ENCODE results near the gene DNAH14.

Gene DNAH14

GRCh38 chr1:225070972-225071371 lies 141.5 kb downstream of the DNAH14 start:
- Histone ChIP-seq H3K4me3 (ENCODE audit: control insufficient read depth in 1 of 7, extremely low read depth in 1 of 7, insufficient read depth in 4 of 7, low read depth in 2 of 7, low read length in 6 of 7) (no peak overlapping the region), H3K9me3 (ENCODE audit: control extremely low read depth in 1 of 5, control insufficient read depth in 4 of 5, insufficient read depth in 2 of 5, low read depth in 1 of 5, low read length in 4 of 5) (peaks cover 3 to 59% (median 14%) of the 10 kb centered on the region in 5 experiments), H3K4me1 (ENCODE audit: control extremely low read depth in 1 of 4, control insufficient read depth in 4 of 4, insufficient read depth in 4 of 4, low read length in 3 of 4) (no peaks in the 10 kb centered on the region), H3K36me3 (ENCODE audit: control insufficient read depth in 4 of 4, insufficient read depth in 4 of 4, low read length in 3 of 4) (peaks cover 0 to 11% (median 0%) of the 10 kb centered on the region in 4 experiments), H3K27ac (ENCODE audit: insufficient read depth in 1 of 2, low read depth in 1 of 2, low read length in 2 of 2, poor library complexity in 1 of 2, severe bottlenecking in 2 of 2) (no peak overlapping the region), H3K27me3 (replicated peaks in 2 of 5; ENCODE audit: control insufficient read depth in 4 of 5, insufficient read depth in 5 of 5, low read length in 4 of 5) (no peaks in the 10 kb centered on the region)
- POLR2A ChIA-PET = no interaction called here
- WGBS (ENCODE audit: insufficient coverage) = no CpG with 5 or more reads among the region's 2 CpGs
- peak in 2 of 3 donors; percentile 3 to 14 for DNase-seq
- CTCF ChIA-PET = no interaction called here

GRCh38 chr1:225097175-225097574 lies 167.7 kb downstream of the DNAH14 start:
- no peak for DNase-seq
- no peak overlapping the region for H3K27ac ChIP-seq (ENCODE audit: insufficient read depth in 1 of 2, low read depth in 1 of 2, low read length in 2 of 2, poor library complexity in 1 of 2, severe bottlenecking in 2 of 2)
- H3K4me3 ChIP-seq (ENCODE audit: control insufficient read depth in 1 of 7, extremely low read depth in 1 of 7, insufficient read depth in 4 of 7, low read depth in 2 of 7, low read length in 6 of 7) = no peak overlapping the region
- ChIA-PET POLR2A (no interaction called here), CTCF (no interaction called here)
- no peaks in the 10 kb centered on the region for H3K4me1 ChIP-seq (ENCODE audit: control extremely low read depth in 1 of 4, control insufficient read depth in 4 of 4, insufficient read depth in 4 of 4, low read length in 3 of 4)
- H3K36me3 ChIP-seq (ENCODE audit: control insufficient read depth in 4 of 4, insufficient read depth in 4 of 4, low read length in 3 of 4) = no peaks in the 10 kb centered on the region
- H3K27me3 ChIP-seq (replicated peaks in 2 of 5; ENCODE audit: control insufficient read depth in 4 of 5, insufficient read depth in 5 of 5, low read length in 4 of 5) = no peaks in the 10 kb centered on the region
- peaks cover 0 to 13% (median 0%) of the 10 kb centered on the region in 5 experiments for H3K9me3 ChIP-seq (ENCODE audit: control extremely low read depth in 1 of 5, control insufficient read depth in 4 of 5, insufficient read depth in 2 of 5, low read depth in 1 of 5, low read length in 4 of 5)
- 100% methylated on average over 2 of the region's 3 CpGs for WGBS (ENCODE audit: insufficient coverage)

- CTCF ChIA-PET = no interaction called here
- H3K4me1 ChIP-seq (ENCODE audit: control extremely low read depth in 1 of 4, control insufficient read depth in 4 of 4, insufficient read depth in 4 of 4, low read length in 3 of 4) = no peaks in the 10 kb centered on the region
These were observed 181.5 kb downstream of the DNAH14 start for GRCh38 chr1:225111000-225111399.

DNA sequence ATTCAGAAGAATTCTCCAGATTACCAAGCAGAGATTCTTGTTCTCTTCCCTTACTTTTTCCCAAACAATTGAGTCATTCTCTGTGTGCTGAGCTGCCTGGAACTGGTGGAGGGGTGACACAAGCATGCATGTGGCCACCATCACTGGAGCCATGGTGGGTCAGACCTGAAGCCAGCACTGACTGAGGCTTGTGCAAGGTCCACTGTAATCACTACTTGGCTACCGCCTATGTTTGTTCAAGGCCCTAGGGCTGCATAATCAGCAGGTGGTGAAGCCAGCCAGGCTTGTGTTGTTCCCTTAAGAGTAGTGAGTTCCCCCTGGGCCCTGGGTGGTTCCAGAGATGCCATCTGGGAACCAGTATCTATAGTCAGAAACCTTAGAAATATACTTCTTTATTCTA lies 183.8 kb downstream of the DNAH14 start:
- Histone ChIP-seq H3K9me3 (ENCODE audit: control extremely low read depth in 1 of 5, control insufficient read depth in 4 of 5, insufficient read depth in 2 of 5, low read depth in 1 of 5, low read length in 4 of 5) (peaks cover 0 to 2% (median 0%) of the 10 kb centered on the region in 5 experiments), H3K4me1 (ENCODE audit: control extremely low read depth in 1 of 4, control insufficient read depth in 4 of 4, insufficient read depth in 4 of 4, low read length in 3 of 4) (no peaks in the 10 kb centered on the region), H3K27me3 (replicated peaks in 2 of 5; ENCODE audit: control insufficient read depth in 4 of 5, insufficient read depth in 5 of 5, low read length in 4 of 5) (no peaks in the 10 kb centered on the region), H3K4me3 (ENCODE audit: control insufficient read depth in 1 of 7, extremely low read depth in 1 of 7, insufficient read depth in 4 of 7, low read depth in 2 of 7, low read length in 6 of 7) (no peak overlapping the region), H3K27ac (ENCODE audit: insufficient read depth in 1 of 2, low read depth in 1 of 2, low read length in 2 of 2, poor library complexity in 1 of 2, severe bottlenecking in 2 of 2) (no peak overlapping the region), H3K36me3 (ENCODE audit: control insufficient read depth in 4 of 4, insufficient read depth in 4 of 4, low read length in 3 of 4) (peaks cover 0 to 5% (median under 1%) of the 10 kb centered on the region in 4 experiments)
- ChIA-PET CTCF (no interaction called here), POLR2A (no interaction called here)
- WGBS (ENCODE audit: insufficient coverage) = 100% methylated on average over 1 of the region's 1 CpG
- DNase-seq = no peak

More at GRCh38 chr1:225111000-225111399, 181.5 kb downstream of the DNAH14 start:
- POLR2A ChIA-PET = no interaction called here
- H3K36me3 ChIP-seq (ENCODE audit: control insufficient read depth in 4 of 4, insufficient read depth in 4 of 4, low read length in 3 of 4) = peaks cover 0 to 5% (median under 1%) of the 10 kb centered on the region in 4 experiments
- H3K9me3 ChIP-seq (ENCODE audit: control extremely low read depth in 1 of 5, control insufficient read depth in 4 of 5, insufficient read depth in 2 of 5, low read depth in 1 of 5, low read length in 4 of 5) = peaks cover 0 to 6% (median 0%) of the 10 kb centered on the region in 5 experiments
- no peak for DNase-seq
- H3K27me3 ChIP-seq (replicated peaks in 2 of 5; ENCODE audit: control insufficient read depth in 4 of 5, insufficient read depth in 5 of 5, low read length in 4 of 5) = no peaks in the 10 kb centered on the region
- no peak overlapping the region for H3K4me3 ChIP-seq (ENCODE audit: control insufficient read depth in 1 of 7, extremely low read depth in 1 of 7, insufficient read depth in 4 of 7, low read depth in 2 of 7, low read length in 6 of 7)
- H3K27ac ChIP-seq (ENCODE audit: insufficient read depth in 1 of 2, low read depth in 1 of 2, low read length in 2 of 2, poor library complexity in 1 of 2, severe bottlenecking in 2 of 2) = no peak overlapping the region

- Histone ChIP-seq H3K4me3 (ENCODE audit: control insufficient read depth in 1 of 7, extremely low read depth in 1 of 7, insufficient read depth in 4 of 7, low read depth in 2 of 7, low read length in 6 of 7) (no peak overlapping the region), H3K4me1 (ENCODE audit: control extremely low read depth in 1 of 4, control insufficient read depth in 4 of 4, insufficient read depth in 4 of 4, low read length in 3 of 4) (no peaks in the 10 kb centered on the region), H3K9me3 (ENCODE audit: control extremely low read depth in 1 of 5, control insufficient read depth in 4 of 5, insufficient read depth in 2 of 5, low read depth in 1 of 5, low read length in 4 of 5) (peaks cover 0 to 2% (median 0%) of the 10 kb centered on the region in 5 experiments), H3K36me3 (ENCODE audit: control insufficient read depth in 4 of 4, insufficient read depth in 4 of 4, low read length in 3 of 4) (peaks cover 0 to 5% (median under 1%) of the 10 kb centered on the region in 4 experiments), H3K27me3 (replicated peaks in 2 of 5; ENCODE audit: control insufficient read depth in 4 of 5, insufficient read depth in 5 of 5, low read length in 4 of 5) (no peaks in the 10 kb centered on the region), H3K27ac (ENCODE audit: insufficient read depth in 1 of 2, low read depth in 1 of 2, low read length in 2 of 2, poor library complexity in 1 of 2, severe bottlenecking in 2 of 2) (no peak overlapping the region)
- WGBS (ENCODE audit: insufficient coverage) = 100% methylated on average over 1 of the region's 1 CpG
- ChIA-PET CTCF (no interaction called here), POLR2A (no interaction called here)
- no peak for DNase-seq
These were observed 185.0 kb downstream of the DNAH14 start for GRCh38 chr1:225114354-225114990.

- H3K36me3 ChIP-seq (ENCODE audit: control insufficient read depth in 4 of 4, insufficient read depth in 4 of 4, low read length in 3 of 4) = peaks cover 0 to 4% (median 0%) of the 10 kb centered on the region in 4 experiments
- H3K4me3 ChIP-seq (ENCODE audit: control insufficient read depth in 1 of 7, extremely low read depth in 1 of 7, insufficient read depth in 4 of 7, low read depth in 2 of 7, low read length in 6 of 7) = no peak overlapping the region
- H3K27ac ChIP-seq (ENCODE audit: insufficient read depth in 1 of 2, low read depth in 1 of 2, low read length in 2 of 2, poor library complexity in 1 of 2, severe bottlenecking in 2 of 2) = no peak overlapping the region
- peaks cover 0 to 4% (median 1%) of the 10 kb centered on the region in 5 experiments for H3K9me3 ChIP-seq (ENCODE audit: control extremely low read depth in 1 of 5, control insufficient read depth in 4 of 5, insufficient read depth in 2 of 5, low read depth in 1 of 5, low read length in 4 of 5)
- no peak for DNase-seq
- WGBS (ENCODE audit: insufficient coverage) = 90% methylated on average over 3 of the region's 3 CpGs
- ChIA-PET CTCF (no interaction called here), POLR2A (no interaction called here)
- H3K27me3 ChIP-seq (replicated peaks in 2 of 5; ENCODE audit: control insufficient read depth in 4 of 5, insufficient read depth in 5 of 5, low read length in 4 of 5) = no peaks in the 10 kb centered on the region
- no peaks in the 10 kb centered on the region for H3K4me1 ChIP-seq (ENCODE audit: control extremely low read depth in 1 of 4, control insufficient read depth in 4 of 4, insufficient read depth in 4 of 4, low read length in 3 of 4)
These were observed 189.8 kb downstream of the DNAH14 start for GRCh38 chr1:225119307-225119706.

GRCh38 chr1:225121095-225121494 lies 191.6 kb downstream of the DNAH14 start:
- 100% methylated on average over 1 of the region's 2 CpGs for WGBS (ENCODE audit: insufficient coverage)
- Histone ChIP-seq H3K27ac (ENCODE audit: insufficient read depth in 1 of 2, low read depth in 1 of 2, low read length in 2 of 2, poor library complexity in 1 of 2, severe bottlenecking in 2 of 2) (no peak overlapping the region), H3K27me3 (replicated peaks in 2 of 5; ENCODE audit: control insufficient read depth in 4 of 5, insufficient read depth in 5 of 5, low read length in 4 of 5) (no peaks in the 10 kb centered on the region), H3K9me3 (ENCODE audit: control extremely low read depth in 1 of 5, control insufficient read depth in 4 of 5, insufficient read depth in 2 of 5, low read depth in 1 of 5, low read length in 4 of 5) (peaks cover 0 to 21% (median 2%) of the 10 kb centered on the region in 5 experiments), H3K36me3 (ENCODE audit: control insufficient read depth in 4 of 4, insufficient read depth in 4 of 4, low read length in 3 of 4) (peaks cover 0 to 20% (median 2%) of the 10 kb centered on the region in 4 experiments), H3K4me3 (ENCODE audit: control insufficient read depth in 1 of 7, extremely low read depth in 1 of 7, insufficient read depth in 4 of 7, low read depth in 2 of 7, low read length in 6 of 7) (no peak overlapping the region), H3K4me1 (ENCODE audit: control extremely low read depth in 1 of 4, control insufficient read depth in 4 of 4, insufficient read depth in 4 of 4, low read length in 3 of 4) (no peaks in the 10 kb centered on the region)
- CTCF ChIA-PET = no interaction called here
- DNase-seq = no peak
- POLR2A ChIA-PET = no interaction called here

All from common myeloid progenitor, CD34-positive (primary cell).